ENCODE data around the gene XPO6. TPM values are rescaled to one million over a fixed set of nuclear protein-coding genes. Genes with fewer than 3 reads are reported as not detected.

Gene XPO6
- total RNA-seq, 1 experiment from 2014 or later, result 124 TPM

- TF ChIP-seq CTCF (conservative IDR thresholded peaks at IDR 0.05), result no peak
- no peak overlapping the region for H4K8ac ChIP-seq (replicated peaks; ENCODE audit: insufficient read length, low read depth, low read length)
- no peak overlapping the region for H3K4ac ChIP-seq (ENCODE audit: low read depth, low read length)
- peaks cover 4 to 5% of the 10 kb centered on the region in 2 experiments; a peak in 1 of 4 replicates for H3K4me1 Mint-ChIP-seq
- H4K91ac ChIP-seq (ENCODE audit: insufficient read length, low read depth, low read length), result no peak overlapping the region
- H3K18ac ChIP-seq (ENCODE audit: insufficient read length, low read depth, low read length), result no peak overlapping the region
- H3K23ac ChIP-seq (ENCODE audit: insufficient read length, low read depth, low read length), result no peak overlapping the region
- H3K27ac Mint-ChIP-seq, result no peak overlapping the region; a peak in 1 of 7 replicates
- H3T11ph ChIP-seq (ENCODE audit: low read length), result no peak overlapping the region
- H3K9ac ChIP-seq (ENCODE audit: extremely low read depth, insufficient read length, low read length), result no peak overlapping the region
- H3K4me3 Mint-ChIP-seq, result no peak overlapping the region
- no peak overlapping the region for H2BK15ac ChIP-seq (ENCODE audit: low read depth, low read length)
- no peaks in the 10 kb centered on the region for H3K9me3 ChIP-seq (ENCODE audit: control insufficient read depth, low read depth, low read length)
- H2AK5ac ChIP-seq (ENCODE audit: insufficient read length, low read length), result no peak overlapping the region
- no peaks in the 10 kb centered on the region for H3K79me1 ChIP-seq (ENCODE audit: insufficient read depth, low read depth, low read length, poor library complexity, severe bottlenecking)
- H3K27ac ChIP-seq (ENCODE audit: insufficient read length, low read depth, low read length), result no peak overlapping the region
- H3K27me3 ChIP-seq (ENCODE audit: insufficient read depth, low read length), result peaks cover 8% of the 10 kb centered on the region; the same call in 1 of the 2 replicates
- peaks cover 45% of the 10 kb centered on the region for H3K27me3 Mint-ChIP-seq (ENCODE audit: low read depth)
- H2BK120ac ChIP-seq (ENCODE audit: low read depth, low read length, poor library complexity, severe bottlenecking), result no peak overlapping the region
- no peaks in the 10 kb centered on the region for H4K20me1 ChIP-seq (ENCODE audit: control insufficient read depth, insufficient read depth, insufficient read length)
- H2BK5ac ChIP-seq (ENCODE audit: insufficient read length, low read length), result no peak overlapping the region
- no peaks in the 10 kb centered on the region for H3K79me2 ChIP-seq (ENCODE audit: insufficient read depth, low read length)
- H4K5ac ChIP-seq (ENCODE audit: insufficient read length, low read depth, low read length), result no peak overlapping the region
- H3K14ac ChIP-seq (ENCODE audit: insufficient read depth, low read length), result no peak overlapping the region
- no peak for DNase-seq
- no peak overlapping the region for H2BK12ac ChIP-seq (ENCODE audit: insufficient read length, low read depth, low read length)
- H3K4me2 ChIP-seq (ENCODE audit: insufficient read depth, insufficient read length, low read length), result no peak overlapping the region
- H2BK20ac ChIP-seq (ENCODE audit: low read depth, low read length, poor library complexity, severe bottlenecking), result no peak overlapping the region
- H3K9me3 Mint-ChIP-seq, result no peaks in the 10 kb centered on the region; a peak in 1 of 5 replicates
- H3K36me3 Mint-ChIP-seq (ENCODE audit: insufficient read depth in 1 of 3, low read depth in 3 of 3), result no peaks in the 10 kb centered on the region
- no peak overlapping the region for H3K56ac ChIP-seq (ENCODE audit: insufficient read length, low read depth, low read length)
- no peaks in the 10 kb centered on the region for H3K4me1 ChIP-seq (ENCODE audit: insufficient read depth, low read length)
- H2AFZ ChIP-seq (ENCODE audit: low read length), result no peak overlapping the region
- H3K23me2 ChIP-seq (ENCODE audit: insufficient read length, low read depth, low read length, poor library complexity, severe bottlenecking), result peaks cover 5% of the 10 kb centered on the region
- WGBS (ENCODE audit: extremely low coverage, insufficient read length, low lambda C conversion rate), result no CpG with 5 or more reads among the region's 14 CpGs
Measured at GRCh38 chr16:28067604-28068379, 144.0 kb downstream of the XPO6 start.

All from H9 (cell line).